Left cardiac atrium (tissue), 4 donors: Measurements from ENCODE around the gene COL9A3. TPM values are rescaled to one million over a fixed set of nuclear protein-coding genes. Genes with fewer than 3 reads are reported as not detected.

Experiments used
- ATAC-seq, 2 donors: fragments of 200-7000 bp; cut with Tn5 transposase; one replicate each; pipeline ENCODE4 v1.9.1; 2020; ENCODE audit warnings: mild to moderate bottlenecking in 2 of 2, moderate library complexity in 2 of 2
- DNase-seq: peaks from one replicate; pipeline ENCODE4 v3.0.0-alpha.2; 2020
- intact Hi-C, 2 donors: fragments of 100-400 bp; cut with DNase I; formaldehyde crosslinking; loops; one replicate each; pipeline versions ENCODE4 v1.14.1 to v1.15.1; 2022 to 2023
- total RNA-seq, 2 donors: library from RNA; stranded (reverse); fragmentation: NEBNext Ultra II Directional; extraction: Animal tissue kit (Norgen Biotek cat#: 25700); gene quantifications; one replicate each; pipeline ENCODE4 v1.2.1, GENCODE V29; 2021
- donor health status: DM: no; HTN: yes; CAD: no.
- donor health status: DM: no; HTN: yes; CAD: no; lungs with severe emphysema.
- donor health status: DM: yes; HTN: yes; CAD: no.
- donor health status: Dilated cardiomyopathy.

Gene COL9A3
- total RNA-seq, 2 donors from 2014 or later, result 4.0 to 4.7 TPM

- intact Hi-C loops, result no loop called here
- ATAC-seq, result no peak
- no peak for DNase-seq
These were observed 39.4 kb upstream of the COL9A3 start for GRCh38 chr20:62777528-62777830.

GRCh38 chr20:62778058-62778457 is 38.8 kb upstream of the COL9A3 start:
- intact Hi-C loops, result no loop called here
- no peak for ATAC-seq
- no peak for DNase-seq

GRCh38 chr20:62778601-62779416 is 38.0 kb upstream of the COL9A3 start:
- ATAC-seq (no peak), DNase-seq (no peak)
- intact Hi-C loops, result no loop called here

- intact Hi-C loops, result no loop called here
- no peak for ATAC-seq
- DNase-seq, result no peak
These were observed 37.5 kb upstream of the COL9A3 start for GRCh38 chr20:62779417-62779685.

- intact Hi-C loops, result loop anchor here in 1 of 2 donors (10.0 kb wide), 1 partner anchor 275 kb away; no protein-coding TSS in a partner anchor
- DNase-seq (no peak), ATAC-seq (no peak)
These were observed 36.6 kb upstream of the COL9A3 start for GRCh38 chr20:62780204-62780603.

GRCh38 chr20:62780696-62781095 is 36.2 kb upstream of the COL9A3 start:
- ATAC-seq, result no peak
- no peak for DNase-seq
- intact Hi-C loops, result loop anchor here in 1 of 2 donors (10.0 kb wide), 1 partner anchor 276 kb away; no protein-coding TSS in a partner anchor

GRCh38 chr20:62782149-62782892 is 34.5 kb upstream of the COL9A3 start:
- intact Hi-C loops, result loop anchor here in 1 of 2 donors (10.0 kb wide), 1 partner anchor 278 kb away; no protein-coding TSS in a partner anchor
- no peak for ATAC-seq

GRCh38 chr20:62782893-62783278 is 34.0 kb upstream of the COL9A3 start:
- no peak for DNase-seq
- no peak for ATAC-seq
- intact Hi-C loops, result loop anchor here in 1 of 2 donors (10.0 kb wide), 1 partner anchor 278 kb away; no protein-coding TSS in a partner anchor

More at GRCh38 chr20:62782149-62782892, 34.5 kb upstream of the COL9A3 start:
- DNase-seq, result no peak

- DNase-seq, result no peak
- peak in 1 of 2 donors; percentile 19 for ATAC-seq
- intact Hi-C loops, result loop anchor here in 1 of 2 donors (10.0 kb wide), 1 partner anchor 280 kb away; no protein-coding TSS in a partner anchor
These were observed 32.4 kb upstream of the COL9A3 start for GRCh38 chr20:62784497-62784896.

GRCh38 chr20:62785393-62785792 is 31.5 kb upstream of the COL9A3 start:
- ATAC-seq (no peak), DNase-seq (no peak)
- intact Hi-C loops, result loop anchor here in 1 of 2 donors (5.0 to 10.0 kb wide), 2 partner anchors 118 to 281 kb away; no protein-coding TSS in a partner anchor

GRCh38 chr20:62786157-62786556 is 30.7 kb upstream of the COL9A3 start:
- no peak for DNase-seq
- intact Hi-C loops, result loop anchor here in 1 of 2 donors (5.0 to 10.0 kb wide), 2 partner anchors 119 to 281 kb away; no protein-coding TSS in a partner anchor
- ATAC-seq, result no peak

- intact Hi-C loops, result loop anchor here in 1 of 2 donors (5.0 to 10.0 kb wide), 2 partner anchors 120 to 283 kb away; no protein-coding TSS in a partner anchor
- DNase-seq (no peak), ATAC-seq (no peak)
These were observed 29.5 kb upstream of the COL9A3 start for GRCh38 chr20:62787321-62787720.

GRCh38 chr20:62787866-62788265 is 29.0 kb upstream of the COL9A3 start:
- no peak for ATAC-seq
- intact Hi-C loops, result loop anchor here in 1 of 2 donors (5.0 to 10.0 kb wide), 2 partner anchors 121 to 283 kb away; no protein-coding TSS in a partner anchor
- DNase-seq, result no peak

GRCh38 chr20:62788607-62789006 is 28.2 kb upstream of the COL9A3 start:
- no peak for ATAC-seq
- DNase-seq, result no peak
- intact Hi-C loops, result loop anchor here in 1 of 2 donors (5.0 to 10.0 kb wide), 2 partner anchors 121 to 284 kb away; no protein-coding TSS in a partner anchor

- DNase-seq (no peak), ATAC-seq (no peak)
- intact Hi-C loops, result loop anchor here in 1 of 2 donors (2.0 kb wide), 2 partner anchors 121 to 289 kb away; no protein-coding TSS in a partner anchor
These were observed 26.8 kb upstream of the COL9A3 start for GRCh38 chr20:62790075-62790474.

GRCh38 chr20:62791301-62792181 is 25.3 kb upstream of the COL9A3 start:
- ATAC-seq, result peak in 1 of 2 donors; percentile 1
- intact Hi-C loops, result loop anchor here in 1 of 2 donors (2.0 kb wide), 2 partner anchors 123 to 291 kb away; no protein-coding TSS in a partner anchor
- peak; percentile 83 for DNase-seq

- intact Hi-C loops, result no loop called here
- no peak for DNase-seq
- ATAC-seq, result no peak
These were observed 24.5 kb upstream of the COL9A3 start for GRCh38 chr20:62792182-62792939.
